Tongue (tissue), 2 donors: ENCODE results near the gene CCDC185. TPM values are rescaled to one million over a fixed set of nuclear protein-coding genes. Genes with fewer than 3 reads are reported as not detected.
"Not testable (repeated sequence)": the region's sequence is repeated elsewhere in the genome, so short reads cannot be mapped to it uniquely, and the experiment has no call there.

Source experiments
- DNase-seq: peaks from one replicate; pipeline ENCODE4 v3.0.0-alpha.2; 2015
- total RNA-seq: library from RNA; depleted of rRNA; stranded (reverse); fragments of >200 nt; gene quantifications from one replicate; pipeline ENCODE4 v1.2.3, GENCODE V29; 2014

Gene CCDC185
- total RNA-seq, 1 donor from 2014 or later, result not detected

- DNase-seq, result no peak
Measured at GRCh38 chr1:223394706-223395105, 1.5 kb downstream of the CCDC185 start.

GRCh38 chr1:223399393-223399792, 6.2 kb downstream of the CCDC185 start:
- DNase-seq, result not testable (repeated sequence)

GRCh38 chr1:223401873-223402789, 8.9 kb downstream of the CCDC185 start:
- no peak for DNase-seq

GRCh38 chr1:223402790-223403142, 9.6 kb downstream of the CCDC185 start:
- no peak for DNase-seq

GRCh38 chr1:223403184-223403815, 10.1 kb downstream of the CCDC185 start:
- no peak for DNase-seq

- no peak for DNase-seq
Measured at GRCh38 chr1:223405507-223405906, 12.3 kb downstream of the CCDC185 start.

- no peak for DNase-seq
Measured at GRCh38 chr1:223410036-223410435, 16.8 kb downstream of the CCDC185 start.

GRCh38 chr1:223411309-223411708, 18.1 kb downstream of the CCDC185 start:
- DNase-seq, result no peak

- no peak for DNase-seq
Measured at GRCh38 chr1:223411710-223412109, 18.5 kb downstream of the CCDC185 start.

- no peak for DNase-seq
Measured at GRCh38 chr1:223413216-223413615, 20.0 kb downstream of the CCDC185 start.

GRCh38 chr1:223417444-223417843, 24.2 kb downstream of the CCDC185 start:
- no peak for DNase-seq

GRCh38 chr1:223417903-223418663, 24.9 kb downstream of the CCDC185 start:
- no peak for DNase-seq

- DNase-seq, result no peak
Measured at GRCh38 chr1:223419115-223419514, 25.9 kb downstream of the CCDC185 start.

- no peak for DNase-seq
Measured at GRCh38 chr1:223419561-223419960, 26.3 kb downstream of the CCDC185 start.

GRCh38 chr1:223421025-223421424, 27.8 kb downstream of the CCDC185 start:
- DNase-seq, result no peak

- no peak for DNase-seq
Measured at GRCh38 chr1:223421676-223422075, 28.5 kb downstream of the CCDC185 start.

GRCh38 chr1:223422911-223423310, 29.7 kb downstream of the CCDC185 start:
- DNase-seq, result no peak

- peak; percentile 58 for DNase-seq
Measured at GRCh38 chr1:223423641-223424233, 30.5 kb downstream of the CCDC185 start.

GRCh38 chr1:223425550-223425949, 32.3 kb downstream of the CCDC185 start:
- peak; percentile 50 for DNase-seq

GRCh38 chr1:223426936-223427335, 33.7 kb downstream of the CCDC185 start:
- peak; percentile 27 for DNase-seq

- DNase-seq, result peak; percentile 38
Measured at GRCh38 chr1:223429313-223429731, 36.1 kb downstream of the CCDC185 start.

- DNase-seq, result no peak
Measured at GRCh38 chr1:223429821-223430220, 36.6 kb downstream of the CCDC185 start.
